Mammary epithelial cell (primary cell): ENCODE data around the gene NEUROG1.

ENCODE experiments used
- CTCF ChIP-seq, 2 donors: IDR thresholded peaks in 1 of 2; conservative IDR thresholded peaks in 1 of 2; 2 replicates each; pipeline ENCODE4 v1.5.1; 2011 to 2012; ENCODE audit warnings: inconsistent platforms in 2 of 2, low read length in 2 of 2, mild to moderate bottlenecking in 2 of 2, control low read depth in 1 of 2, low read depth in 1 of 2; ENCODE audit not compliant: insufficient read depth in 1 of 2; ENCODE audit errors: extremely low read depth in 1 of 2
- EZH2 ChIP-seq: IDR thresholded peaks from 2 replicates; pipeline ENCODE4 v1.6.1; 2012; ENCODE audit warnings: low read length, inconsistent platforms, borderline replicate concordance

DNA sequence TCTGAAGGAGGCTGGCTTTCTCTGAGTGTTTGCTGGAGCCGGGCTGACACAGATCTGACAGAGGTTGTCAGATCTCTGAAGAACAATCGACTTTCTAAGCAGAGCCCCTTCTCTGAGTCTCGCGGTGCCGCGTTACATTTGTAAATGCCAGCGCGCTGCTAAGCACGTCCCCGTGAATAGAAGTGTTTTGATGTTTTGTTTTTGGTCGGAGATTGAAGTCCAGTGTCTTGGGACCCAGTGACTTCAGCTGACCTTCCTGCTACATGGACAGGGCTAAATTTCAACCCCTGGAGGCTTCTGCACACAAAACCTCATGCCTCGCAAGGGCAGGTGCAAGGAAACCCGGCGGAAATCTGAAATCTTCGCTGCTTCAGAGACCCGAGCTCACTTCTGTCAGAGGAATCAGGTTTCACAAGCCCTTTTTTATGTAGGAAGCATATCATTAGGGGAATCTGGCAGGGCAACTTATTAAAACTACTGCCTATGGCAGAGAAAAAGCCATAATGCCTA lies 27.2 kb downstream of the NEUROG1 start:
- TF ChIP-seq CTCF (conservative IDR thresholded peaks at IDR 0.05 in 1 of 2, IDR thresholded peaks at IDR 0.05 in 1 of 2; ENCODE audit: extremely low read depth in 1 of 2, insufficient read depth in 1 of 2, low read depth in 1 of 2, low read length in 2 of 2) (no peak), EZH2 (no peak)
